OCI-LY3 (cell line): Measurements from ENCODE around the gene RERE.

Experiments
- CTCF ChIP-seq: fragments of 200-600, 300-600 bp; sonication (generic); IDR thresholded peaks from 2 replicates; pipeline ENCODE4 v1.5.1; 2014; ENCODE audit warnings: antibody characterized with exemption, low read length, low read depth
- EZH2phosphoT487 ChIP-seq: fragments of 200-600 bp; shearing (Covaris generic); IDR thresholded peaks from 2 replicates; pipeline ENCODE4 v1.6.1; 2018; ENCODE audit warnings: antibody characterized with exemption, mixed run types, low read depth

GRCh38 chr1:8704866-8705506 is 112.5 kb downstream of the RERE start:
- no peak for TF ChIP-seq CTCF
- TF ChIP-seq EZH2phosphoT487, result no peak
